SIG-M5 treated with dmso at 0.1 percent for 504 hours (cell line): ENCODE results near the gene CD47.
A peak's percentile ranks its signal among the peaks of the same experiment; 100 is the strongest.

Source experiments
- DNase-seq: peaks from one replicate; lab custom pipeline; 2025; ENCODE audit not compliant: unreplicated experiment; lab: John Stamatoyannopoulos, UW

The CD47 gene

GRCh38 chr3:108117241-108117775 lies 26.5 kb upstream of the CD47 start:
- DNase-seq = no peak

GRCh38 chr3:108114423-108115065 lies 23.7 kb upstream of the CD47 start:
- no peak for DNase-seq

GRCh38 chr3:108113975-108114374 lies 23.1 kb upstream of the CD47 start:
- DNase-seq = no peak

GRCh38 chr3:108110934-108111333 lies 20.1 kb upstream of the CD47 start:
- DNase-seq = no peak

GRCh38 chr3:108108416-108108815 lies 17.6 kb upstream of the CD47 start:
- no peak for DNase-seq

GRCh38 chr3:108106449-108106848 lies 15.6 kb upstream of the CD47 start:
- DNase-seq = no peak

- no peak for DNase-seq
Observed at GRCh38 chr3:108106031-108106430, 15.2 kb upstream of the CD47 start.

- no peak for DNase-seq
Observed at GRCh38 chr3:108103886-108104797, 13.3 kb upstream of the CD47 start.

GRCh38 chr3:108103040-108103751 lies 12.4 kb upstream of the CD47 start:
- no peak for DNase-seq

GRCh38 chr3:108102420-108103039 lies 11.7 kb upstream of the CD47 start:
- peak; percentile 94 for DNase-seq

GRCh38 chr3:108100906-108101660 lies 10.3 kb upstream of the CD47 start:
- DNase-seq = peak; percentile 93

- peak; percentile 97 for DNase-seq
Observed at GRCh38 chr3:108099679-108100428, 9.0 kb upstream of the CD47 start.

GRCh38 chr3:108099244-108099643 lies 8.4 kb upstream of the CD47 start:
- DNase-seq = no peak

- DNase-seq = peak; percentile 14
Observed at GRCh38 chr3:108098003-108098370, 7.2 kb upstream of the CD47 start.

GRCh38 chr3:108097322-108098002 lies 6.6 kb upstream of the CD47 start:
- peak; percentile 16 for DNase-seq

GRCh38 chr3:108096532-108097321 lies 5.9 kb upstream of the CD47 start:
- no peak for DNase-seq

- DNase-seq = no peak
Observed at GRCh38 chr3:108093616-108094015, 2.8 kb upstream of the CD47 start.

GRCh38 chr3:108093021-108093420 lies 2.2 kb upstream of the CD47 start:
- DNase-seq = no peak
